ENCODE measurements around the gene HMG20B.
"Not testable (repeated sequence)": the region's sequence is repeated elsewhere in the genome, so short reads cannot be mapped to it uniquely, and the experiment has no call there.

HMG20B gene

GRCh38 chr19:3556978-3557460 is 15.7 kb upstream of the HMG20B start:
- no peak for DNase-seq

GRCh38 chr19:3557461-3558248 is 15.1 kb upstream of the HMG20B start, which contains the start of gene MFSD12:
TSS of gene MFSD12 (minus strand) at chr19:3557586. CDS start at chr19:3557403, 183 bp downstream.
- peak in 1 of 2 experiments; percentile 54 for DNase-seq

GRCh38 chr19:3563709-3564524 is 8.8 kb upstream of the HMG20B start:
- DNase-seq, result no peak

GRCh38 chr19:3565139-3565538 is 7.6 kb upstream of the HMG20B start:
- DNase-seq, result no peak

- not testable (repeated sequence) for DNase-seq
Observed at GRCh38 chr19:3570042-3570441, 2.7 kb upstream of the HMG20B start.

GRCh38 chr19:3570606-3571011 is 2.1 kb upstream of the HMG20B start:
- no peak for DNase-seq

GRCh38 chr19:3572132-3572854 is 451 bp upstream of the HMG20B start:
- DNase-seq, result peak; percentile 69 to 87

GRCh38 chr19:3573162-3573857 is 566 bp downstream of the HMG20B start:
- DNase-seq, result no peak

- no peak for DNase-seq
Observed at GRCh38 chr19:3573858-3574637, 1.3 kb downstream of the HMG20B start.

GRCh38 chr19:3575260-3575741 is 2.6 kb downstream of the HMG20B start:
- no peak for DNase-seq

- DNase-seq, result no peak
Observed at GRCh38 chr19:3575949-3576673, 3.4 kb downstream of the HMG20B start.

GRCh38 chr19:3576696-3577443 is 4.1 kb downstream of the HMG20B start:
- no peak for DNase-seq

- no peak for DNase-seq
Observed at GRCh38 chr19:3577723-3578344, 5.1 kb downstream of the HMG20B start.

- DNase-seq, result no peak
Observed at GRCh38 chr19:3578390-3578789, 5.6 kb downstream of the HMG20B start.

- no peak for DNase-seq
Observed at GRCh38 chr19:3580156-3580934, 7.6 kb downstream of the HMG20B start.

GRCh38 chr19:3581792-3582191 is 9.0 kb downstream of the HMG20B start:
- DNase-seq, result not testable (repeated sequence)

GRCh38 chr19:3584036-3584802 is 11.5 kb downstream of the HMG20B start:
- not testable (repeated sequence) for DNase-seq

Measured in cerebellar nuclear complex (tissue), 1 donor.